HFF-Myc (cell line): ENCODE measurements around the gene AFF2.

Experiments
- DNase-seq: peaks from one replicate; pipeline ENCODE4 v3.0.0-alpha.2; 2011; ENCODE audit warnings: low read depth; ENCODE audit errors: extremely low read depth
- H3K4me3 ChIP-seq: replicated peaks from 2 replicates; pipeline ENCODE4 v1.5.1; 2011; ENCODE audit warnings: low read depth, mild to moderate bottlenecking, control low read depth, low read length
- CTCF ChIP-seq: IDR thresholded peaks from 2 replicates; pipeline ENCODE4 v1.5.1; 2012; ENCODE audit warnings: mild to moderate bottlenecking, low read depth, low read length, control low read depth; ENCODE audit errors: missing control alignments

Gene AFF2

GRCh38 chrX:148530464-148531077 is 30.2 kb downstream of the AFF2 start:
- peak; percentile 42 for TF ChIP-seq CTCF
- no peak overlapping the region for H3K4me3 ChIP-seq
- DNase-seq, result no peak

GRCh38 chrX:148534291-148534690 is 33.9 kb downstream of the AFF2 start:
- no peak overlapping the region for H3K4me3 ChIP-seq
- TF ChIP-seq CTCF, result no peak
- no peak for DNase-seq

GRCh38 chrX:148535639-148536038 is 35.2 kb downstream of the AFF2 start:
- no peak for DNase-seq
- H3K4me3 ChIP-seq, result no peak overlapping the region
- TF ChIP-seq CTCF, result no peak

- DNase-seq, result no peak
- TF ChIP-seq CTCF, result no peak
Measured at GRCh38 chrX:148536961-148537360, 36.5 kb downstream of the AFF2 start.

GRCh38 chrX:148537556-148538182 is 37.3 kb downstream of the AFF2 start:
- H3K4me3 ChIP-seq, result no peak overlapping the region
- no peak for DNase-seq
- TF ChIP-seq CTCF, result no peak

More at GRCh38 chrX:148536961-148537360, 36.5 kb downstream of the AFF2 start:
- no peak overlapping the region for H3K4me3 ChIP-seq

- DNase-seq, result no peak
Measured at GRCh38 chrX:148538582-148538981, 38.2 kb downstream of the AFF2 start.

More at GRCh38 chrX:148538582-148538981, 38.2 kb downstream of the AFF2 start:
- no peak for TF ChIP-seq CTCF
- no peak overlapping the region for H3K4me3 ChIP-seq
